SK-N-SH treated with all-trans-retinoic acid at 6 μM for 48 hours (cell line): Measurements from ENCODE around the gene GALNTL6.

Experiments
- ATAC-seq: fragments of 200-7000 bp; cut with Tn5 transposase; 3 replicates; pipeline ENCODE4 v1.9.1; 2020; ENCODE audit warnings: mild to moderate bottlenecking, moderate library complexity
- ARNTL ChIP-seq: fragments of 450-650 bp; formaldehyde crosslinking; IDR thresholded peaks from 2 replicates; pipeline ENCODE4 v1.5.0; 2020; ENCODE audit warnings: low read depth, mild to moderate bottlenecking, moderate library complexity, borderline replicate concordance
- BACH2 ChIP-seq: fragments of 250-450 bp; sonication (Bioruptor Pico); IDR thresholded peaks from 2 replicates; pipeline ENCODE4 v1.9.0; 2021; ENCODE audit warnings: mild to moderate bottlenecking, borderline replicate concordance
- CSDC2 ChIP-seq: fragments of 250-450 bp; sonication (Bioruptor Pico); IDR thresholded peaks from 2 replicates; pipeline ENCODE4 v1.5.0; 2020; ENCODE audit warnings: mild to moderate bottlenecking, moderate library complexity
- GLIS3 ChIP-seq: fragments of 250-450 bp; sonication (Bioruptor Pico); IDR thresholded peaks from 2 replicates; pipeline ENCODE4 v1.5.0; 2020; ENCODE audit warnings: mild to moderate bottlenecking, moderate library complexity
- ISL1 ChIP-seq: fragments of 250-450 bp; sonication (Bioruptor Pico); IDR thresholded peaks from 2 replicates; pipeline ENCODE4 v2.1.2; 2022; ENCODE audit warnings: mild to moderate bottlenecking, moderate library complexity
- RARB ChIP-seq: fragments of 250-450 bp; sonication (Bioruptor Pico); IDR thresholded peaks from 2 replicates; pipeline ENCODE4 v1.8.0; 2021; ENCODE audit warnings: mild to moderate bottlenecking, moderate library complexity
- SNAI2 ChIP-seq: fragments of 250-450 bp; sonication (Bioruptor Pico); IDR thresholded peaks from 2 replicates; pipeline ENCODE4 v1.5.0; 2020; ENCODE audit warnings: mild to moderate bottlenecking, moderate library complexity
- TCF4 ChIP-seq: fragments of 250-450 bp; sonication (Bioruptor Pico); IDR thresholded peaks from 2 replicates; pipeline ENCODE4 v1.8.0; 2021; ENCODE audit warnings: mild to moderate bottlenecking, moderate library complexity, borderline replicate concordance
- TOX ChIP-seq: fragments of 250-450 bp; sonication (Bioruptor Pico); IDR thresholded peaks from 2 replicates; pipeline ENCODE4 v1.8.0; 2021; ENCODE audit warnings: mild to moderate bottlenecking, moderate library complexity, borderline replicate concordance
- ZC3H10 ChIP-seq: fragments of 250-450 bp; sonication (Bioruptor Pico); IDR thresholded peaks from 2 replicates; pipeline ENCODE4 v1.5.1; 2021; ENCODE audit warnings: mild to moderate bottlenecking, moderate library complexity
- ZFP3 ChIP-seq: fragments of 250-450 bp; sonication (Bioruptor Pico); IDR thresholded peaks from 2 replicates; pipeline ENCODE4 v1.5.0; 2020; ENCODE audit warnings: mild to moderate bottlenecking, moderate library complexity
- ZFP30 ChIP-seq: fragments of 450-650 bp; formaldehyde crosslinking; IDR thresholded peaks from 2 replicates; pipeline ENCODE4 v1.5.0; 2022; ENCODE audit warnings: mild to moderate bottlenecking, moderate library complexity
- ZNF565 ChIP-seq: fragments of 450-650 bp; formaldehyde crosslinking; conservative IDR thresholded peaks from 2 replicates; pipeline ENCODE4 v1.5.0; 2020; ENCODE audit warnings: low read depth, mild to moderate bottlenecking, moderate library complexity
- ZNF70 ChIP-seq: fragments of 450-650 bp; formaldehyde crosslinking; IDR thresholded peaks from 2 replicates; pipeline ENCODE4 v1.5.0; 2020; ENCODE audit warnings: mild to moderate bottlenecking, moderate library complexity
- ZNF8 ChIP-seq: fragments of 450-650 bp; formaldehyde crosslinking; IDR thresholded peaks from 2 replicates; pipeline ENCODE4 v1.5.0; 2020; ENCODE audit warnings: mild to moderate bottlenecking, moderate library complexity
- TF ChIP-seq, protein P1 (sequence below): fragments of 250-450 bp; sonication (Bioruptor Pico); IDR thresholded peaks from 2 replicates; pipeline ENCODE4 v1.5.0; 2020; ENCODE audit warnings: mild to moderate bottlenecking, moderate library complexity
- TF ChIP-seq, protein P2 (sequence below): fragments of 250-450 bp; sonication (Bioruptor Pico); IDR thresholded peaks from 2 replicates; pipeline ENCODE4 v1.8.0; 2020; ENCODE audit warnings: mild to moderate bottlenecking, moderate library complexity, borderline replicate concordance
- TF ChIP-seq, protein P3 (sequence below): fragments of 250-450 bp; sonication (Bioruptor Pico); IDR thresholded peaks from 2 replicates; pipeline ENCODE4 v1.5.1; 2021; ENCODE audit warnings: mild to moderate bottlenecking, moderate library complexity
- TF ChIP-seq, protein P4 (sequence below): fragments of 250-450 bp; sonication (Bioruptor Pico); IDR thresholded peaks from 2 replicates; pipeline ENCODE4 v1.8.0; 2021; ENCODE audit warnings: low read depth, mild to moderate bottlenecking, moderate library complexity, borderline replicate concordance
- TF ChIP-seq, protein P5 (sequence below): fragments of 250-450 bp; sonication (Bioruptor Pico); IDR thresholded peaks from 2 replicates; pipeline ENCODE4 v1.5.1; 2020; ENCODE audit warnings: low read depth, mild to moderate bottlenecking, moderate library complexity

Gene GALNTL6

DNA sequence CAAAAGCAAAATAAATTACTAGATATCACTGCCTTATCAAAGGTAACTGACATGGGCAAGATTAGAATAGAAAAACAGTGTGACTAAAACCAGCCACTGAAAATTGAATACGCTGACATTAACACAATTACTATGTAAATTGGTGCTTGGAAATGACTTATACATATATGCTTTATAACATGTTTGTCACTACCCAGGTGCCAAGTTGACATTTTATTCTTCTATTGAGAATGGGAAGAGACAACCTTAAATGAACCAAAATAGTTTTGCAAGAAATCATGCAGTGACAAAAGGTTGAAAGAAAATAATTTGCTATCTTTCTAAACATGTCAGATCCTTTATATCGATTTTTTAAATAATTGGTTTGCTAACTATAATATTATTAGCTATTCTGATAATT, 510.1 kb downstream of the GALNTL6 start:
- ATAC-seq = no peak

DNA sequence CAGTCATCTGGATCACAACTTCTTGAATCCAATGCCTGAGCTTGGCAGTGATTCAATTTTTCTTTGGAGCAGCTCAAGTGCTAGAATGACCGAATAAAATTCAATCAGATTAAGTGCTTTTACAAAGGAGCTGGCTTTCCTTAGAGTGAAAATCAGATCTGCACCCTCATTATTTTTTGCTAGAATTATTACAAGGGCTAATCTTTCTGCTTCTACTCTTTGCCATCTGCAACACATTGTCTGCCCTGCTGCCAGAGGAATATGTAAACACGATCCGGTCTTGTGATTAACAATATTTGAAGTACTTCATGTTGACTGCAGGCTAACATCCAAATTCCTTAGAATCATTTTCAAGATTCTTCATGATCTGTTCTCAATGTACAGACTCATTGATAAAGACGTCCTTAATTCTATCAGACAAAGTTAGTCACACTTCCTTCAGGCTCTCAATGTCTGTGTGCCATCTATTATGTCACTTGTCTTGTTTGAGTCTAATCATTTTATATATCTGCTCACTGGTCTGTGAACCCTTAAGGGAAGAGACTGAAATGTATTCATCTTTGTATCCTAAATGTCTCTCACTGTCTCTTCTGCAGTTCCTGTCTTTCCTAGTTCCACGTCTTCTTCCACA, 531.2 kb downstream of the GALNTL6 start:
- peak; percentile 37; the same call in 1 of the 2 replicates for TF ChIP-seq TCF4 (CRISPR knock-in tag)
- TF ChIP-seq, protein P1, sequence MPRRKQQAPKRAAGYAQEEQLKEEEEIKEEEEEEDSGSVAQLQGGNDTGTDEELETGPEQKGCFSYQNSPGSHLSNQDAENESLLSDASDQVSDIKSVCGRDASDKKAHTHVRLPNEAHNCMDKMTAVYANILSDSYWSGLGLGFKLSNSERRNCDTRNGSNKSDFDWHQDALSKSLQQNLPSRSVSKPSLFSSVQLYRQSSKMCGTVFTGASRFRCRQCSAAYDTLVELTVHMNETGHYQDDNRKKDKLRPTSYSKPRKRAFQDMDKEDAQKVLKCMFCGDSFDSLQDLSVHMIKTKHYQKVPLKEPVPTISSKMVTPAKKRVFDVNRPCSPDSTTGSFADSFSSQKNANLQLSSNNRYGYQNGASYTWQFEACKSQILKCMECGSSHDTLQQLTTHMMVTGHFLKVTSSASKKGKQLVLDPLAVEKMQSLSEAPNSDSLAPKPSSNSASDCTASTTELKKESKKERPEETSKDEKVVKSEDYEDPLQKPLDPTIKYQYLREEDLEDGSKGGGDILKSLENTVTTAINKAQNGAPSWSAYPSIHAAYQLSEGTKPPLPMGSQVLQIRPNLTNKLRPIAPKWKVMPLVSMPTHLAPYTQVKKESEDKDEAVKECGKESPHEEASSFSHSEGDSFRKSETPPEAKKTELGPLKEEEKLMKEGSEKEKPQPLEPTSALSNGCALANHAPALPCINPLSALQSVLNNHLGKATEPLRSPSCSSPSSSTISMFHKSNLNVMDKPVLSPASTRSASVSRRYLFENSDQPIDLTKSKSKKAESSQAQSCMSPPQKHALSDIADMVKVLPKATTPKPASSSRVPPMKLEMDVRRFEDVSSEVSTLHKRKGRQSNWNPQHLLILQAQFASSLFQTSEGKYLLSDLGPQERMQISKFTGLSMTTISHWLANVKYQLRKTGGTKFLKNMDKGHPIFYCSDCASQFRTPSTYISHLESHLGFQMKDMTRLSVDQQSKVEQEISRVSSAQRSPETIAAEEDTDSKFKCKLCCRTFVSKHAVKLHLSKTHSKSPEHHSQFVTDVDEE (CRISPR knock-in tag) = no peak
- no peak for ATAC-seq

More for the DNA sequence above, 510.1 kb downstream of the GALNTL6 start:
- TF ChIP-seq, protein P2, sequence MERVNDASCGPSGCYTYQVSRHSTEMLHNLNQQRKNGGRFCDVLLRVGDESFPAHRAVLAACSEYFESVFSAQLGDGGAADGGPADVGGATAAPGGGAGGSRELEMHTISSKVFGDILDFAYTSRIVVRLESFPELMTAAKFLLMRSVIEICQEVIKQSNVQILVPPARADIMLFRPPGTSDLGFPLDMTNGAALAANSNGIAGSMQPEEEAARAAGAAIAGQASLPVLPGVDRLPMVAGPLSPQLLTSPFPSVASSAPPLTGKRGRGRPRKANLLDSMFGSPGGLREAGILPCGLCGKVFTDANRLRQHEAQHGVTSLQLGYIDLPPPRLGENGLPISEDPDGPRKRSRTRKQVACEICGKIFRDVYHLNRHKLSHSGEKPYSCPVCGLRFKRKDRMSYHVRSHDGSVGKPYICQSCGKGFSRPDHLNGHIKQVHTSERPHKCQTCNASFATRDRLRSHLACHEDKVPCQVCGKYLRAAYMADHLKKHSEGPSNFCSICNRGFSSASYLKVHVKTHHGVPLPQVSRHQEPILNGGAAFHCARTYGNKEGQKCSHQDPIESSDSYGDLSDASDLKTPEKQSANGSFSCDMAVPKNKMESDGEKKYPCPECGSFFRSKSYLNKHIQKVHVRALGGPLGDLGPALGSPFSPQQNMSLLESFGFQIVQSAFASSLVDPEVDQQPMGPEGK (CRISPR knock-in tag) = no peak
- TF ChIP-seq ZFP30 (CRISPR knock-in tag) (no peak), TOX (CRISPR knock-in tag) (no peak), BACH2 (CRISPR knock-in tag) (no peak), GLIS3 (no peak), SNAI2 (no peak), ZNF70 (no peak), ZFP3 (no peak), ARNTL (CRISPR knock-in tag) (no peak), ZC3H10 (CRISPR knock-in tag) (no peak), ZNF8 (no peak), CSDC2 (CRISPR knock-in tag) (no peak)
- TF ChIP-seq, protein P3, sequence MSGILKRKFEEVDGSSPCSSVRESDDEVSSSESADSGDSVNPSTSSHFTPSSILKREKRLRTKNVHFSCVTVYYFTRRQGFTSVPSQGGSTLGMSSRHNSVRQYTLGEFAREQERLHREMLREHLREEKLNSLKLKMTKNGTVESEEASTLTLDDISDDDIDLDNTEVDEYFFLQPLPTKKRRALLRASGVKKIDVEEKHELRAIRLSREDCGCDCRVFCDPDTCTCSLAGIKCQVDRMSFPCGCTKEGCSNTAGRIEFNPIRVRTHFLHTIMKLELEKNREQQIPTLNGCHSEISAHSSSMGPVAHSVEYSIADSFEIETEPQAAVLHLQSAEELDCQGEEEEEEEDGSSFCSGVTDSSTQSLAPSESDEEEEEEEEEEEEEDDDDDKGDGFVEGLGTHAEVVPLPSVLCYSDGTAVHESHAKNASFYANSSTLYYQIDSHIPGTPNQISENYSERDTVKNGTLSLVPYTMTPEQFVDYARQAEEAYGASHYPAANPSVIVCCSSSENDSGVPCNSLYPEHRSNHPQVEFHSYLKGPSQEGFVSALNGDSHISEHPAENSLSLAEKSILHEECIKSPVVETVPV (CRISPR knock-in tag) = no peak
- TF ChIP-seq, protein P4, sequence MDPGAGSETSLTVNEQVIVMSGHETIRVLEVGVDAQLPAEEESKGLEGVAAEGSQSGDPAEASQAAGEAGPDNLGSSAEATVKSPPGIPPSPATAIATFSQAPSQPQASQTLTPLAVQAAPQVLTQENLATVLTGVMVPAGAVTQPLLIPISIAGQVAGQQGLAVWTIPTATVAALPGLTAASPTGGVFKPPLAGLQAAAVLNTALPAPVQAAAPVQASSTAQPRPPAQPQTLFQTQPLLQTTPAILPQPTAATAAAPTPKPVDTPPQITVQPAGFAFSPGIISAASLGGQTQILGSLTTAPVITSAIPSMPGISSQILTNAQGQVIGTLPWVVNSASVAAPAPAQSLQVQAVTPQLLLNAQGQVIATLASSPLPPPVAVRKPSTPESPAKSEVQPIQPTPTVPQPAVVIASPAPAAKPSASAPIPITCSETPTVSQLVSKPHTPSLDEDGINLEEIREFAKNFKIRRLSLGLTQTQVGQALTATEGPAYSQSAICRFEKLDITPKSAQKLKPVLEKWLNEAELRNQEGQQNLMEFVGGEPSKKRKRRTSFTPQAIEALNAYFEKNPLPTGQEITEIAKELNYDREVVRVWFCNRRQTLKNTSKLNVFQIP (CRISPR knock-in tag) = no peak

DNA sequence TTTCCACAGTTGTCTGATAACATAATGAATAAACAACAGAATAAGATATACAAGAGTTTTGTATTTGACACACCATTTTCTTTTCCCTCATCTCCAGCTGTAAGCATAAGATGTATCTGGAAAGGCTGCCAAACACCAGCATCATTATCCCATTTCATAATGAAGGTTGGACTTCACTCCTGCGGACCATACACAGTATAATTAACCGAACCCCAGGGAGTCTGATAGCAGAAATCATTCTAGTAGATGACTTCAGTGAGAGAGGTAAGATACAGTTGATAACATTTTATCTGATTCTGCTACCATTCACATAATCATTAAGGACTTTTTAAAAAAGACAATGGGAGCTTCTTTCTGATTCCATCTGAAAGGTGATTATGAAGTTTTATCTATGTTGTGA, 535.2 kb downstream of the GALNTL6 start:
- no peak for ATAC-seq
- TF ChIP-seq, protein P5, sequence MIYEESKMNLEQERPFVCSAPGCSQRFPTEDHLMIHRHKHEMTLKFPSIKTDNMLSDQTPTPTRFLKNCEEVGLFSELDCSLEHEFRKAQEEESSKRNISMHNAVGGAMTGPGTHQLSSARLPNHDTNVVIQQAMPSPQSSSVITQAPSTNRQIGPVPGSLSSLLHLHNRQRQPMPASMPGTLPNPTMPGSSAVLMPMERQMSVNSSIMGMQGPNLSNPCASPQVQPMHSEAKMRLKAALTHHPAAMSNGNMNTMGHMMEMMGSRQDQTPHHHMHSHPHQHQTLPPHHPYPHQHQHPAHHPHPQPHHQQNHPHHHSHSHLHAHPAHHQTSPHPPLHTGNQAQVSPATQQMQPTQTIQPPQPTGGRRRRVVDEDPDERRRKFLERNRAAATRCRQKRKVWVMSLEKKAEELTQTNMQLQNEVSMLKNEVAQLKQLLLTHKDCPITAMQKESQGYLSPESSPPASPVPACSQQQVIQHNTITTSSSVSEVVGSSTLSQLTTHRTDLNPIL (CRISPR knock-in tag) = no peak
- TF ChIP-seq ZC3H10 (CRISPR knock-in tag) = no peak
- no peak for TF ChIP-seq TOX (CRISPR knock-in tag)
- no peak for TF ChIP-seq CSDC2 (CRISPR knock-in tag)
- TF ChIP-seq, protein P1 (CRISPR knock-in tag) = no peak
- no peak for TF ChIP-seq SNAI2
- TF ChIP-seq RARB (CRISPR knock-in tag) = no peak
- no peak for TF ChIP-seq ISL1
- TF ChIP-seq, protein P4 (CRISPR knock-in tag) = no peak
- TF ChIP-seq BACH2 (CRISPR knock-in tag) = no peak
- no peak for TF ChIP-seq ARNTL (CRISPR knock-in tag)
- TF ChIP-seq, protein P3 (CRISPR knock-in tag) = no peak
- TF ChIP-seq ZNF565 (CRISPR knock-in tag) = no peak
